Upper lobe of right lung (tissue), 1 donor: ENCODE results near the gene ADAMTS18. TPM values are rescaled to one million over a fixed set of nuclear protein-coding genes. Genes with fewer than 3 reads are reported as not detected.
A peak's percentile ranks its signal among the peaks of the same experiment; 100 is the strongest.

ENCODE experiments used
- ATAC-seq: fragments of 200-7000 bp; cut with Tn5 transposase; one replicate; pipeline ENCODE4 v1.9.1; 2020; ENCODE audit warnings: mild to moderate bottlenecking, moderate library complexity
- DNase-seq: peaks from one replicate; pipeline ENCODE4 v3.0.0-alpha.2; 2020
- H3K27ac ChIP-seq: fragments of 200-600 bp; one replicate; pipeline ENCODE4 v1.8.0; 2022
- H3K27me3 ChIP-seq: fragments of 200-600 bp; one replicate; pipeline ENCODE4 v1.8.0; 2022; ENCODE audit warnings: mild to moderate bottlenecking
- H3K36me3 ChIP-seq: fragments of 200-600 bp; one replicate; pipeline ENCODE4 v1.8.0; 2022
- H3K4me1 ChIP-seq: fragments of 200-600 bp; one replicate; pipeline ENCODE4 v1.8.0; 2022
- H3K4me3 ChIP-seq: fragments of 200-600 bp; one replicate; pipeline ENCODE4 v1.8.0; 2022; ENCODE audit warnings: mild to moderate bottlenecking
- H3K9me3 ChIP-seq: fragments of 200-600 bp; one replicate; pipeline ENCODE4 v1.8.0; 2022
- intact Hi-C: fragments of 100-400 bp; cut with DNase I; formaldehyde crosslinking; loops from one replicate; pipeline ENCODE4 v1.11.0; 2022
- long read RNA-seq: library from polyadenylated mRNA; unstranded; transcript quantifications from one replicate; pipeline ENCODE4 v2.0.0, GENCODE V29; 2021
- total RNA-seq: library from RNA; stranded (reverse); fragmentation: NEBNext Ultra II Directional; extraction: Animal tissue kit (Norgen Biotek cat#: 25700); gene quantifications from one replicate; pipeline ENCODE4 v1.2.1, GENCODE V29; 2021
- TF ChIP-seq, protein P1 (sequence below): fragments of 200-600 bp; IDR thresholded peaks from one replicate; pipeline ENCODE4 v1.8.0; 2022; ENCODE audit warnings: antibody characterized with exemption
- donor health status: DM: no; HTN: yes; CAD: no; lungs with severe emphysema.

ADAMTS18 gene, protein sequence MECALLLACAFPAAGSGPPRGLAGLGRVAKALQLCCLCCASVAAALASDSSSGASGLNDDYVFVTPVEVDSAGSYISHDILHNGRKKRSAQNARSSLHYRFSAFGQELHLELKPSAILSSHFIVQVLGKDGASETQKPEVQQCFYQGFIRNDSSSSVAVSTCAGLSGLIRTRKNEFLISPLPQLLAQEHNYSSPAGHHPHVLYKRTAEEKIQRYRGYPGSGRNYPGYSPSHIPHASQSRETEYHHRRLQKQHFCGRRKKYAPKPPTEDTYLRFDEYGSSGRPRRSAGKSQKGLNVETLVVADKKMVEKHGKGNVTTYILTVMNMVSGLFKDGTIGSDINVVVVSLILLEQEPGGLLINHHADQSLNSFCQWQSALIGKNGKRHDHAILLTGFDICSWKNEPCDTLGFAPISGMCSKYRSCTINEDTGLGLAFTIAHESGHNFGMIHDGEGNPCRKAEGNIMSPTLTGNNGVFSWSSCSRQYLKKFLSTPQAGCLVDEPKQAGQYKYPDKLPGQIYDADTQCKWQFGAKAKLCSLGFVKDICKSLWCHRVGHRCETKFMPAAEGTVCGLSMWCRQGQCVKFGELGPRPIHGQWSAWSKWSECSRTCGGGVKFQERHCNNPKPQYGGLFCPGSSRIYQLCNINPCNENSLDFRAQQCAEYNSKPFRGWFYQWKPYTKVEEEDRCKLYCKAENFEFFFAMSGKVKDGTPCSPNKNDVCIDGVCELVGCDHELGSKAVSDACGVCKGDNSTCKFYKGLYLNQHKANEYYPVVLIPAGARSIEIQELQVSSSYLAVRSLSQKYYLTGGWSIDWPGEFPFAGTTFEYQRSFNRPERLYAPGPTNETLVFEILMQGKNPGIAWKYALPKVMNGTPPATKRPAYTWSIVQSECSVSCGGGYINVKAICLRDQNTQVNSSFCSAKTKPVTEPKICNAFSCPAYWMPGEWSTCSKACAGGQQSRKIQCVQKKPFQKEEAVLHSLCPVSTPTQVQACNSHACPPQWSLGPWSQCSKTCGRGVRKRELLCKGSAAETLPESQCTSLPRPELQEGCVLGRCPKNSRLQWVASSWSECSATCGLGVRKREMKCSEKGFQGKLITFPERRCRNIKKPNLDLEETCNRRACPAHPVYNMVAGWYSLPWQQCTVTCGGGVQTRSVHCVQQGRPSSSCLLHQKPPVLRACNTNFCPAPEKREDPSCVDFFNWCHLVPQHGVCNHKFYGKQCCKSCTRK (N-terminal part only)
- total RNA-seq, result 0.46 TPM
- long read RNA-seq, result 0 reads

DNA sequence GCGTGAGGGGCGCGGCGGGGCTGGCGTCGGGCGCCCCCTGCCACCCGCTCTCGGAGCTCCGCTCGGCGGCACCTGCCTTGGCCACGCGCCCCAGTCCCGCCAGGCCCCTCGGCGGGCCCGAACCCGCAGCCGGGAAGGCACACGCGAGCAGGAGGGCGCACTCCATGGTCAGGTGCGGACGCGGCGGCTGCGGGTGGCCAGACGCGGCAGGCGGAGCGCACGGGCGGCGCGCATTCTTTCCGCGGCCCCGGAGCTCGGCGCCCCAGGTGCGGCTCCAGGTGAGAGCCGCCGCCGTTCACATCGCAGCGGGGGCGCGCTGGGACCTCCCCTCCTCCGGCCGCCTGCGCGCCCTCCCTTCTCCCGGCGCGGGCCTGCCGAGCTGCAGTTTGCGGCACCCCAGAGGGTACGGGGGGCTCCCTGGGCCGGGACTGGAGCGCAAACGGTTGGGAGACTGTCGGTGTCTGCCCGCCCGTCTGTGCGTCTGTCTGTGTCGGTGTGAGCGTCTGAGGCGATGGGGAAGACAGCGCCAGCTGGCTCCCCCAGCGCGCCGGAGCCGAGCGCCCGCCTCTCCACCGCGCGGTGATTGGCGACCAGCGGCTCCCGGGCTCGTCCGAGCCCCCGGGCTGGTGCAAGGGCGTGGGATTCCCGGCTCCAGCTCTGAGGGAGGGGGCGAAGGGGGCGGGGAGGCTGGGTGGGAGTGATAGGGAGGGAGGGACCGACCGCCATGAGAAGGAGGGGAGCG lies at the start of gene ADAMTS18:
ADAMTS18 (minus strand) TSS at position 505 of the 742 bp plus-strand sequence; CDS start at position 166, 339 bp downstream.
- H3K36me3 ChIP-seq, result no peaks in the 10 kb centered on the region
- H3K4me3 ChIP-seq, result no peak within 1 kb of the TSS
- no peaks in the 10 kb centered on the region for H3K9me3 ChIP-seq
- no peaks in the 10 kb centered on the region for H3K4me1 ChIP-seq
- DNase-seq (no peak), ATAC-seq (peak; percentile 20)
- TF ChIP-seq, protein P1, sequence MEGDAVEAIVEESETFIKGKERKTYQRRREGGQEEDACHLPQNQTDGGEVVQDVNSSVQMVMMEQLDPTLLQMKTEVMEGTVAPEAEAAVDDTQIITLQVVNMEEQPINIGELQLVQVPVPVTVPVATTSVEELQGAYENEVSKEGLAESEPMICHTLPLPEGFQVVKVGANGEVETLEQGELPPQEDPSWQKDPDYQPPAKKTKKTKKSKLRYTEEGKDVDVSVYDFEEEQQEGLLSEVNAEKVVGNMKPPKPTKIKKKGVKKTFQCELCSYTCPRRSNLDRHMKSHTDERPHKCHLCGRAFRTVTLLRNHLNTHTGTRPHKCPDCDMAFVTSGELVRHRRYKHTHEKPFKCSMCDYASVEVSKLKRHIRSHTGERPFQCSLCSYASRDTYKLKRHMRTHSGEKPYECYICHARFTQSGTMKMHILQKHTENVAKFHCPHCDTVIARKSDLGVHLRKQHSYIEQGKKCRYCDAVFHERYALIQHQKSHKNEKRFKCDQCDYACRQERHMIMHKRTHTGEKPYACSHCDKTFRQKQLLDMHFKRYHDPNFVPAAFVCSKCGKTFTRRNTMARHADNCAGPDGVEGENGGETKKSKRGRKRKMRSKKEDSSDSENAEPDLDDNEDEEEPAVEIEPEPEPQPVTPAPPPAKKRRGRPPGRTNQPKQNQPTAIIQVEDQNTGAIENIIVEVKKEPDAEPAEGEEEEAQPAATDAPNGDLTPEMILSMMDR, result no peak
- H3K27me3 ChIP-seq, result peaks cover 53% of the 10 kb centered on the region
- H3K27ac ChIP-seq, result no peak within 1 kb of the TSS
- intact Hi-C loops, result no loop called here

- no peaks in the 10 kb centered on the region for H3K27me3 ChIP-seq
- intact Hi-C loops, result no loop called here
Measured at GRCh38 chr16:77480681-77481315, 46.0 kb upstream of the ADAMTS18 start.

DNA sequence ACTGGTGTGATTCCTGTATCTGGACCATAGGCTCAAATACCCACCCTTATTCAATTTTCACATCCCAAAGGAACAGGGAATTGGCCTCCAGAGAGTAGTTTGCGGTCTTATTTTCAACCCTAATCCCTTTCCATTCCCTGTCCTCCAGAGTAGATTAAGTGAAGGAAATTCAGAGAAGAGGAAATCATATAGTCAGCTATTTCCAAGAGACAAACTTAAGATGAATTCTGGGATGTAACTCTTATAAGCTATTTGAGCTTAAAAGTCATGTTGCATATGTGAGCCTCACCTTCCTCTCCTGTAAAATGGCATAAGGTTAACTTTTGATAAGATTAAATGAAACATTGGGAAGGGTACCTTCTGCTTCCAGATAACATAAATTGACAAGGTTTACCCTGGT lies 37.4 kb upstream of the ADAMTS18 start:
- H3K9me3 ChIP-seq, result no peaks in the 10 kb centered on the region
- no peak for DNase-seq
- no peaks in the 10 kb centered on the region for H3K4me1 ChIP-seq
- intact Hi-C loops, result no loop called here
- TF ChIP-seq, protein P1, result no peak
- H3K27me3 ChIP-seq, result no peaks in the 10 kb centered on the region
- no peak for ATAC-seq
- H3K27ac ChIP-seq, result no peak overlapping the region
- no peaks in the 10 kb centered on the region for H3K36me3 ChIP-seq
- H3K4me3 ChIP-seq, result no peak overlapping the region

More at GRCh38 chr16:77480681-77481315, 46.0 kb upstream of the ADAMTS18 start:
- Histone ChIP-seq H3K9me3 (no peaks in the 10 kb centered on the region), H3K27ac (no peak overlapping the region), H3K36me3 (no peaks in the 10 kb centered on the region), H3K4me3 (no peak overlapping the region), H3K4me1 (no peaks in the 10 kb centered on the region)
- ATAC-seq (no peak), DNase-seq (no peak)
- TF ChIP-seq, protein P1, result no peak

- Histone ChIP-seq H3K27ac (no peak overlapping the region), H3K4me3 (no peak overlapping the region), H3K9me3 (no peaks in the 10 kb centered on the region), H3K27me3 (no peaks in the 10 kb centered on the region), H3K4me1 (no peaks in the 10 kb centered on the region), H3K36me3 (no peaks in the 10 kb centered on the region)
- intact Hi-C loops, result no loop called here
- TF ChIP-seq, protein P1, result no peak
- ATAC-seq (no peak), DNase-seq (no peak)
Measured at GRCh38 chr16:77470851-77471250, 36.0 kb upstream of the ADAMTS18 start.
